HG03457 (cell line): Measurements from ENCODE around the gene GDF10.
A peak's percentile ranks its signal among the peaks of the same experiment; 100 is the strongest.

Source experiments
- ATAC-seq: cut with Tn5 transposase; IDR thresholded peaks from one replicate; pipeline ENCODE4 v1.9.1; 2021; ENCODE audit warnings: moderate number of reproducible peaks; ENCODE audit not compliant: unreplicated experiment

GDF10 gene, protein sequence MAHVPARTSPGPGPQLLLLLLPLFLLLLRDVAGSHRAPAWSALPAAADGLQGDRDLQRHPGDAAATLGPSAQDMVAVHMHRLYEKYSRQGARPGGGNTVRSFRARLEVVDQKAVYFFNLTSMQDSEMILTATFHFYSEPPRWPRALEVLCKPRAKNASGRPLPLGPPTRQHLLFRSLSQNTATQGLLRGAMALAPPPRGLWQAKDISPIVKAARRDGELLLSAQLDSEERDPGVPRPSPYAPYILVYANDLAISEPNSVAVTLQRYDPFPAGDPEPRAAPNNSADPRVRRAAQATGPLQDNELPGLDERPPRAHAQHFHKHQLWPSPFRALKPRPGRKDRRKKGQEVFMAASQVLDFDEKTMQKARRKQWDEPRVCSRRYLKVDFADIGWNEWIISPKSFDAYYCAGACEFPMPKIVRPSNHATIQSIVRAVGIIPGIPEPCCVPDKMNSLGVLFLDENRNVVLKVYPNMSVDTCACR

DNA sequence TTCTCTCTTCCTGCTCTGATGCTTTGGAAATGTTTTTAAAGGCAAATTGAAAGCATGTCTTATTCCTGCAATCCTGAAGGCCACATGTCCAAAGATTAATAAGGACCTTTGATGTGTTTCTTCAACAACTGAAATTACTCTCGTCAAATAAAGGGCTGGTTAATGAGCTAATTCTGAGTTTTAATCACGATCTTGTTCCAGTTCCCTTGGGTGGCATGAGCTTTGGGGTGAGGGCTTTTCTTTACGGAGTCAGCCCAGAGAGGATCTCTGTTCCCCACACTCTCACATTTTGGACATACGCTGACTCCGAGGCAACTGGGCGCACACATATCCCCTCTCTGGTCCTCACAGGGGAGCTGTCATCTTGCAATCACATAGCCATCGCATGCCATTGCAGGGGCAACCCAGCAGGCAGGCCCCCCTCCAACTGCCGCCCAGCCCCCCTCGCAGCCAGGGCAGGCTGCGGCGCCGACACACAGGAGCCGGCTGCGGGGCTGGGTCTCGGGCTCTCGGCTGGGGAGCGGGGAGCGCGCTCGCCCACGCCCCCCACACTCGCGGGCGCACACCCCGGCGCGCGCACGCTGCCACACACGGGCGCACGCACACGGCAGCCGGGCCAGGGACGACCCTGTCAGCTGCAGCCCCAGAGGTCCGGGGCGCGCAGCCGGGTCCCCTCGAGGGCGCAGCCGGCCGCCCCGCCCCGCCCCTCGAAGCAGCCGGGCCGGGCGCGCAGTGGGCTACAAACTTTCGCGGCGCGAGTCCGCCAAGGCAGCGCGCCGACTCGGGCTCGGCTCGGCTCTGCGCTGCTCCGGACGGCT lies at the start of gene GDF10:
Gene GDF10 (plus strand): TSS at position 587 of the 818 bp plus-strand sequence. CDS start 455 bp downstream, outside the sequence.
- ATAC-seq = no peak

DNA sequence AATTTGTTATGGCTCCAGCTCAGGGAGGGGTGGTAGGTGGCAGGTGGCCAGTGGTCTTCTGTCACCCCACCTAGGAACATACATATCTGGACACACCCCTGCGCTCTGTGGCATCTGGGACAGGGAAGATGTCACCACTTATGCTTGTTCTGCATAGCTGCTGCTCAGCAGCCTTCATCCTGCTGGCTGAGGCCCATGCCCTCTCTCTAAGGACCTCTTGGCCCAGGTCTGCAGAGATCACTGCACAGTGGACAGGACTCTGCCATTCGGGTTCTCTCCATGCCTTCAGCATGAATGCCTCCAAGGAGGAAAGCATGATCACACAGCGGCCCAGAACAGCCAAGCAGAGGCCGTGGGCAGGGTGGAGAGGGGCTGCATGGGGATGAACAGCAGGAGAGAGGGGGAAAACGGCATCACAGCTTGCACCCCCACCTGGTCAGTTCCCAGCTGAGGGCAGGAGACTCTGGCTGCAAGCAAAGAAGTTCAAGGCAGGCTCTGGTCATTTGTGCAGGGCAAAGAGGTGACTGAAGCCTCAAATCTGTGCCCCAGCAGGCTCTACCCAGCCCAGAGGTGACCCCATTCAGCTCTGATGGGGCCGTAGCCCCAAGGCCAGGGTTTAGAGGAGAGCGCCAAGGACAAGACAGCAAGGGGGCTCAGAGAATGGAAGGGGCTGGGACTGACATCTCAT lies 47.8 kb upstream of the GDF10 start:
- no peak for ATAC-seq

DNA sequence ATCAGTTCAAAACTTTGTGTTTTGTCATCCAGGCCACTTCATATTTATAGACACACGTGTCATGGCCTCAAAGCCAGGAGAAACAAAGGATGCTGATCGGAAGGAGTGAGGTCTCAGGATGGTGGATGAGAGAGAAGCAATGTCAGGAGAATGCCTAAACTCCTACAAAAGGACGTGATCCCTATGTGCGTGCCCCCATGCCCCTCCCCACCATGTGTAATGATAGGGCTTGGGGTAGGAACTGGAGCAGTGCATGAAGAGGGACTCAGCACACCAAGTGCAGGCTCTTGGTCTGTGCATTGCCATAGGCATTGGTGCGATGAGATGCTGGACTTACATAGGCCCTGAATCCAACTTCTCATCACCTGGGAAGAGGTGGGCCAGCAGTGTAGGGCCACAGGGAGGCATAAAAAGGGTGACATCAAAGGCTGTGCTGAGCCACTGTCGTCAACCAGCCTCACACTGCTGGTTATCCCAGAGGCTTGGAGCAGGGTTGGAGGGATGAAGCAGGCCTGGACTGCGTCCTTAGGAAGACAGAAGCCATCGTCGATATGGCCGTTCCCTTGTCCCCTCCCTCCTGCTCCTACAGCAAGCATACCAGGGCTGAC lies 46.9 kb upstream of the GDF10 start:
- ATAC-seq = no peak

DNA sequence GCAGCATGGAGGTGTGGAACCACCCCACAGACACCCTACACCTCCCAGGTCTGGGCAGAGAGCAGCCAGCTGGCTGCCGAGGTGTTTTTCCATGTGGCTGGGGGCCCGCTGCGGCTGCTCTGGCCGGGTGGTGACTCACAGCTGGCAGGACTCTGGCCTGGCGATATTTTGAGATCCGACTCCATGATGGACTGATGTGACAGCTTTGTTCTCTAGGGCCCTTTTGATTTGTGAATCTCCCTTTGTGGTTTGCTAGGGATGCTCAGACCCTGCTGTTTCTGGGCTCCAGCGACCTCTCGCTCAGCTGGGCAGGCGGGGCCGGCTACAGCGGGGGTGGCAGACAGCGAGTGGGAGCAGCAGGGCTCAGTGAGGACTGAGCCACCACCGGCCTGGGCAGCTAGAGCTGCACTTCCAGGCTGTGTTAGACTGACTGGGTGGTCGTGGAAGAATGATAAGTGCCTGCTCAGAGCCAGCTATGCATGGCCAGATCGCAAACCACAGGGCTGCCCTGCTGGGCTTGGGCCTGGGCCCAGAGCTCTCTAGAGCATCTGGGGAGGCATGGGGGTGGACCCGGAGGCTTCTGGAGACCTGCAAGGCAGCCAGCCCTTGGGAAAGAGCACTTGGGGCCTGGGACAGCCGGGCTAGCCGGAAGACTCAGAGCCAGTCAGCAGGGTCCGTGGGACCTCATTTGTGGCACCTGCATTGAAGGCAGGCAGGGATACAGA lies 46.2 kb upstream of the GDF10 start:
- ATAC-seq = no peak

DNA sequence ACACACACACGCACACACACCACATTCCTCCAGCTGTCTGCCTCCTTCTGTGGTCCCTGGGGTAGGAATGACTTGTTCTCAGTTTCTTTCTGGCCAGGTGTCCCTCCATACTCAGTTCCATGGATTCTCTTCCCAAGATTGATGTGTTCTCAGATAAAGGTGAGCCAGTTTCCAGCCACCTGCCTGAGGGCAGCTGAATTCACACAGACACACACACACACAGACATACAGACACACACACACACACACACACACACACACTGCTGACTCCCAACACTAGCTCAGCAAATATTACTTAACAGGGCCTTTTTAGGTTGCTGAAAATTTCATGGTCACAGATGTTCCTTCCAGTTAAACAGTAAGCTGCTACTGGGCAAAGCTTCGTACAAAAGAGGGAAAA lies 45.4 kb upstream of the GDF10 start:
- ATAC-seq = no peak

DNA sequence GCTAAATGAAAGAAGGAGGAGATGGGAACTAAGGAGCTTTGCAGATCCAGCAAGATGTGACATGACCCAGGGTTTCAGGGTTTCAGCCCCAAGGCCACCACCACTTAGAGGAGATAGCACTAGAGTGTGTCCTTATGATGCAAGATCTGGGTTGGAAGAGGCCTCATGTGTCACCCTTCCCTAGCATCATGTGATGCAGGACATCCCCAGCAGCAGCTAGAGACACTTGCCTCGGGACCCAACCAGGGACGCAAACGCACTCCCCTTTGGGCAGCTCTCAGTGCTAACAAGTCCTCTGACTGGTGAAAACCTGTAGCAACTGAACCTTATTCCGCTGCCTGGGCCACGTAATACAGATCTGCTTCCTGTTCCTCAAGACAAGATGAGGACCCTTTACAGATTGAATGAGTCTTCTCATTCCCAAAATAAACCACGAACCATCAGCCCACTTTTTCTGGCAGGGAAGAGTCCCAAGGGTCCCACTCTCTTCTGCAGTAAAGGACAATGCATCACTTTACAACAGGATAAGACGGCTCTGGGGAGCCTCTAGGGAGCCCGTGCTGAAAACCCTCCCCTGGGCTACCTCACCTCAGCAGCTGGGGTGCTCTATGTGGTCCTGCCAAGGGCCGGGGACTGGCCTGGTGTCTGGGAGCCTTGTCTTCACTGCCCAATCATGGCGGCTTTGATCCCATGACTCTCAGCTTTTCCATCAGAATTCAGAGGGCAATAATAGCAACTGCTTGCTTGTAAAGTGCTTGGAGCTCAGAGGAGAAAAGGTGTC lies 44.8 kb upstream of the GDF10 start:
- ATAC-seq = no peak

DNA sequence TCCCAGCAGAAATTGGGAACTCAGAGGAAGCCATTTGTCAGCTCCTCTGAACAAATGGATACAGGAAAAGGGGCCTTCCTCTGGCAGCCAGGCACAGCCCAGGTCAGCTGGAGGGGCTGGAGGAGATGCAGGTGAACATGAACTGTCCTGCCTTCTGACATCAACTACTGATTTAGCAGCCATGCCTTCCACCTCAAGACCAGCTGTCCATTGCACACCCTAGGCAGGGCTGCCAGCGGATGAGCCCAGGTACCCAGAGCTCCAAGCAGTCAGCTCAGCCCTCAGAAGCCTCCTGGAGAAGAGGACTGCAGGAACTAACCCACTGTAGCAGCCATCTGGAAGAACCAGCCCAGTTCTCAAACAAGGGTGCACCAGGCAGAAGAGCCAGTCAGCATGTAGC lies 44.1 kb upstream of the GDF10 start:
- no peak for ATAC-seq

DNA sequence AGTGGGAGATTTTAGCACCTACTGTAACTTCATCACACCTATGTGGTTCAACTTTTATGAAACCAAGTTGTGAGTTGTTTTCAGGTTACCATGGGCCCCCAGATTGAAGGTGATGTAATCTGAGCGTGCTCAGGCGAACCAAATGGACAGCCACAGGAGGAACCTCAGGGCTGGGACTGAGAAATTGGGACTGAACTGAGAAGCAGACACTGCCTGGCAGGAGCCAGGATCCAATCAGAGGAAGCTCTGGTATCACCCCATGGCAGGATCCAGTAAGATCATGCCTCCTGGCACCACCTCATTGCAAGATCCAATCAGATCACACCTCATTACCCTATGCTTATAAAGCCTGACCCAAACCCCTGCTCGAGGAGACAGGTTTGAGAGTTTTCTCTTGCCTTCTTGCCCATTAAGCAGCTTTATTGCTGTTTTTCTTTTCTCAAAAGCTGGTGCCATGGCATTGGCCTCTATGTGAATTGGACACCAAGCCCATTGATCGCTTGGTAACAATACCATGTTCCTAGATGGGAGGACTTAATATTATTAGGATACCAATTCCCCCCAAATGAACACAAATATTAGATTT lies 43.2 kb upstream of the GDF10 start:
- no peak for ATAC-seq

DNA sequence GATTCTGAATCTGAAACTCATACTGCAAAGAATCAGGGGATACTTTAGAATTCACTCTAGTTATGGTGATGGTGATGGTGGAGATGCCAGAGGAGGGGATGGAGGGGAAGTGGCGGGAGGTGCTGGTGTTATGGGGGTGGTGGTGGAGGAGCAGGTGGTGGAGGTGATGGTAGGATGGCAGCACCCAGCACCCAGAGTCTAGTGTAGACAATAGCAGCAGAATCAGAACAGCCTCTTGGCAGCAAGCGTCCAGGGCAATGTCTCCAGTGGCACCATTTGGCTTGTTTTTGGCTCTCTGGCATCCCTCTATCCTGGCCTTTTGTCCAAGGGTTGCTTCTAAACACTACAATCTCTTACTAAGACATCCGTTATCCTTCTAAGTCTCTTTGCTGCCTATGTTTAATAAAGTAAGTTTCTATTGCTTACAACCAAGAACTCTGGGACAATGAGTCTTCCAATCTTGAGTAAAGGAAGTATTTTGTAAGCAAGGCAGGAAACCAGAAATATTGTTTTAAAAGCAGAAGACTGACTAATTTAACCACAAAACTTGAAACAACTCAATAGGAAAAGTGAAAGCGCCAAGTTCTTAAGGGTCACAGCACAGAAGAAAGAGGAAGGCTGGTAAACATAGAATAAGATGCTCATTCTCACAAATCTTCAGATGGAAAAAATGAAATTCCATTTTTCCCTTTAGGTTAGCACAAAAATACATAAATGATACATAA lies 42.4 kb upstream of the GDF10 start:
- ATAC-seq = no peak

DNA sequence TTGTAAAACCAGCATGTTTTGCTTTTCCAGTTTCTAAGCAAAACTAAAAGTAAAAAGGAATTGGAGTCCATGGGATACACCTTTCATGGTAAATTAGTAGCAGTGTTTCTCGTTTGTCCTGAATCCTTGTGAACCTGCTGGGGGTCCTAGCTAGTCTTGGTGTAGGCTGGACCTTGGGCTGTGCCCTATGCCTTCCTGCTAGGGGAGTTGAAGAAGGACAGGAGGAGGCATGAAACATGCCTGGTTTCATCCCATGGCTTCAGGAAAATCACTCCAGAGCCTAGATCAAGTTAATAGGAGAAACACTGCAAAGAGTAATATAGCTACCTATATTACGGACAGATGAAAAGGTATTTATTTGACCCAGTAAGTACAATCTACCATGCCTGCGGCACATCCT lies 41.1 kb upstream of the GDF10 start:
- ATAC-seq = no peak

DNA sequence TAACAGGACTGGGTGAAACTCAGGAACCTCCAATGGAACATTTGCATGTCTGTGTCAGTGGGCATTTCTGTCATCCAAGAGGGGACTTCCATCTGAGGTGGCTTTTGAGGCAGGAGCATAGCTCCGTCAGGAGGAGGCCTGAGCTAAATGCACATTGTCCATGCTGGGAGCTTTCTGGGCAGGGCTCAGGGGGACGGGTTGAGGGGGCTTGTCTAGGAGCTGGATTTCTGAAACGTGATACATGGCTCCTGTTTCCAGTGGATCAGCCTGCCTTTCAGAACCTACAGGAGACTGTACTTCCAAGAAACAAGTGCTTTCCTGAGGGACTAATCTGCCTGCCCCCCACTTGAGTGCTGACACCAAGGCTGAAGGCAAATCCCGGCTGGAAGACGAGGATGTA lies 40.5 kb upstream of the GDF10 start:
- no peak for ATAC-seq

DNA sequence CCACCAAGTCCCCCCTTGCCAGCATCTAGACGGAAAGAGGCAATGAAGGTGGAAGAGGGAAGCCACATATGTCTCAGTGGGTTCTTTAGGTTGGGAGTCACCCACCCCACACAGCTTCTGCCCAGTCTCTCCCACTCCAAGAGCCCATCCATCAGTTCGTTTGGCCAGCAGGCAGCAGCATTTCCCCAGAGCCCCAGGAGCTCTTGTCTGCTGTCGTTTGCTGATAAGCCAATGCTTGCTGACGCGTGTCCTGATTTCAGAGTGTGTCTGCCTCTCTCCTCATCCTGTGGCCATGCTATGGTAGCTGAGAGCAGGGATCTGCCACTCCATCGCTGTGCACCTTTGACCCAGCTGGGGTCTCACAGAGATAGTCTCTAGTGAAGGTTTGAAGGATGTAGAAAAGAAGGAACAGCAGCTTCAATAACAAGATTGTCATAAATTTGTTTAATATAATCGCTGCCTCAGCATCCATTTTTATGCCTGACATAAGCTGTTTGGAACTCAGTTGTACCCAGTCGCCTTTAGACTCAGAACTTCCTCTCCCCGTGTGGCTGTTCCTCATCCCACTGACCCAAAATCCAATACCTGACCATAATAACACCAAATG lies 39.4 kb upstream of the GDF10 start:
- no peak for ATAC-seq

DNA sequence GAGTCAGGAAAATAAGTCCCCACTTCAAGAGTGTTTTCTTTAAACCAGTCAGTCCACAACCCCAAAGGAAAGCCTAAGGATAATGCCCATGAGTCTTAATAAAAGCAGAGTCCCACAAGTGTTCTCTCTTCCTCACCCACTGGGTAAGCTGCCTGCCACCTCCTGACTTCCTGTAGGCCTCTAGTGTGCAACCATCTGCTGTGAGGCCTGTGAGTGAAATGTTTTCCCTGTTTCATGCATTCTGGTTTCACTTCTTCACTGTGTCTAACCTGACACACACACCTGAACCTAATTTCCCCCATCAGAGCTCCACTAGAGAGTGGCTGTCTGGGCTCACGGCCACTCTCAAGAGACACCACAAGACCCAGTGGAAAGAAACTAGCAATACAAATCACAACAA lies 38.9 kb upstream of the GDF10 start:
- ATAC-seq = peak; percentile 95

DNA sequence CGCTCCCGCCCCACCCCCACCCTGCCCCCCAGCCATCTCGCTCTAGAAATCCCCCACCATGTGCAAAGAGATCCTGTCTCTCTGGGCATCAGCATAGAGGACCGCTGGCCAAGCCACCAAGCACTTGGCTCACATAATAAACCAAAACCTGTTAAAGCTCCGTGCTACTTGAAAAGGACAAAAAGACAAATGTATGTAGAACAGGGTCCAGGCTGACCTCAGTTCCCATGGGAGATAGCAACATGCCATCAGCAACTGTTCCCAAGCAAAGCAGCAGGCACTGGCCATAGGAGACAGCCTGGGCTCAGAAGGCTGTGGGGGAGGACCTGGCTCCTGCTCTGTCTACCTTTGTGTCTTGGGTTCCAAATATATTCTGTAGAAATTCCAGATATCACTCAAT lies 38.4 kb upstream of the GDF10 start:
- no peak for ATAC-seq

DNA sequence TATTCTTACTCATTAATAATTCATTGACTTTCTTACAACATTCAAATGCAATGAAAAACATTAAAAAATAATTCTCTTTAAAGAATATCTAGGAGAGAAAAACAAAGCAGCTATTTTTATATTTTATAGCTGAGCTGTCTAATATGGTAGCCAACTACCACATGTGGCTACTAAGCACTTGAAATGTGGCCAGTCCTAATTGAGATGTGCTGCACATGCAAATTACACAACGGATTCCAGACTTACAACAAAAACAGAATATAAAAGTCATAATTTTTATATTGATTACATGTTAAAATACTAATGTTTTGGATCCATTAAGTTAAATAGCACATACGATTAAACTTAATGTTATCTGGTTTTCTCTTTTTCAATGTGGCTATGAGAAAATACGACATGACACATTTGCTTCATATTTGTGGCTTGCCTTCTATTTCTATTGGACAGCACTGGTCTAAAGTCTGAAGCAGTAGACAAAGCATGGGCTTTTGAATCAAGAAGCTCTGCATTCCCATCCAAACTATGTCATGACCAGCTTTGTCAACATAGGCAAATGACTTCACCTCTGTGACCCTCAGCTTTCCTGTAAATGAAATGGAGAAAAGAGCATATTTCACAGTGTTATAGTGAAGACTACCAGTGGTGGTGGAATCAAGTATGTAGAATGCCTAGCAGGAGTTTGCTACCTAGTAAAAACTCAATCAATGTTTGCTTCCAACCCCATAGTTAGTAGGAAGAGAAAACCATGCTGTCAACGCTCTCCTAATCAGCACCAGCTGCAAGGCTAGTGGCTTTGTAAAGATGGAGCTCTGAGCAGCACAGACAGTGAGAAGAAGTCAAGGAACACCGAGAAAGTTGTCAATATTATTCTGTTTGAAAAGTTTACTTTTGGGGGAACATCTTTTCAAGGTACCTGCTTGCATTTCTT lies 37.1 kb upstream of the GDF10 start:
- no peak for ATAC-seq

DNA sequence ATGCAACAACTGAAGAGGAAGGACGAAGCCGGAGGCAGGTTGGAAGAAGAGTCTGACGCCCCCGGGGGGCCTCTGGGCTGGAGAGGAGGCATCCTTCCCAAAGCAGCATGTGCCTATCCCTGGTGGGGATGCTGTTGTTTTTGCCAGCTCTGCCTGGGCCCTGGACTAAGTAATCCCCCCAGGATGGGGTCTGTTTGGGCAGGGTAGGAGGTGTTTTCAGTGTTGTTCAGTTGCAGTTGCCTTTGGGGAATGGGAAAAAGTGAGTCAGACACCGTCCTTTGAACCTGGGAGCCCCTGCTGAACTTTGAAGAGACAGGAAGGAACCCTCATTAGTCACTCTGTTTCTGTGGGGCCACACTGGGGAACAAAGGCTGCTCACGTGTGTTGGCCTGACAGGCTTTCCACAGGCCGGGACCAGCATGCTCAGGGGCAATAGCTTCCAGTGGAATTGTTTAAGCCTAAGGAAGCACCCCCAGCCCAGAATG lies 35.2 kb upstream of the GDF10 start:
- no peak for ATAC-seq

DNA sequence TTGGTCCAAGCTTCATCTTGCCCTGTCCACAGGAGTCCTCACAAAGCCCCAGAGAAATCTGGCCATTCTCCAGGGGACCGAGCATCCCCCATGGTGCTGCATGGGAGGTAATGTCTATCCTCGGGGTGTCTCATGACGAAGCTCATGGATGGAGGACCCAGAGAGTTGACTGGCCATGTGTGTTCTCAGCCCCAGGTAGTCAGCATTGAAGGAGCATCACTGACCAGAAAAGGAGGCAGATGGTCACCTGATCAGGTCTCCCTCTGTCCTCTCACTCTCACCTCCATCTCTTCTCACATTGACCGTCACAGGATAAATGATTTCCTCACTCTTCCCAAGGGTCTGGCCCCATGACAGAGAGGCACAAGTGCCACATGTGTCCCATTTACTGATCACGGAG lies 33.4 kb upstream of the GDF10 start:
- ATAC-seq = no peak
